ENCODE measurements around the gene KIF17. TPM values are rescaled to one million over a fixed set of nuclear protein-coding genes. Genes with fewer than 3 reads are reported as not detected.
"Not testable (repeated sequence)": the region's sequence is repeated elsewhere in the genome, so short reads cannot be mapped to it uniquely, and the experiment has no call there.

Gene KIF17
- total RNA-seq, 1 donor from 2014 or later = 4.4 TPM

DNA sequence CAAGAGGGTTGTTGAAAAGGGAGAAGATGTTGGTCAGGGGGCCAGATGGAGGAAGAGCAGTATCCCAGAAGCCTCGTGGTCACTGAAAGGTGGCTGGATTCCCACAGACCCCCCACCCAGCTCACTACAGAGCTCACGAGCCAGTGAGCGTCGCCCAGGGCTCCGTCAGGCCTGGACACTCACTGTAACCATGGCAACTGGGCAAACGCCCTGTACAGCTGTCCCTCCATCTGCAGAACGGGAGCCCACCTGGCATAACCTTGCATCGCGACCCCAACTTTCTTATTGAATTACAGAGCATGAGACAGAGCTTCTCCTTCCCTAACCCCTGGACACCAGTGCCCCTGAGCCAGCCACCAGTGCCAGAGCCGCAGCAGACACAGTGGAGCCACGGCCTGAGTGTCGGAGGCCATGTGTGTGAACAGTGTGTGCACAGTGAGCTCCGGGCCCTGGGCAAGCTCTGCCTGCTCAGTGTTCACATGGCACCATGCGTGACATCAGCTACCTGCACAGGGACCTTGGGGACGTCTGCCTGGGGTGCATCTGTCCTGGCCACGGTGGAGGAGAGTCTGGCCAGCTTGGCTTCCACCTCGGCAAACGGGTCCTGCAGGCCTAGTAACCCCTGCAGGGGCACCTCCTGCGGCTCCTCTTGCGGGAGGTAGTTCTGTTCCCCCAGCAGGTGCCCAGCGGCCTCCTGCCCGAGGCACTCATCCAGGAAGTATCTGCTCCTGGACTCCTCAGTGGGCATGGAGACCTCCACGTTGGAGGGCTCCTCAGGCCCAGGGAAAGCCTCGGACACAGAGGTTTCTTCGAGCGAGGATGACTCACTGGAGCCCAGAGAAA lies 30.7 kb downstream of the KIF17 start:
- DNase-seq = no peak

DNA sequence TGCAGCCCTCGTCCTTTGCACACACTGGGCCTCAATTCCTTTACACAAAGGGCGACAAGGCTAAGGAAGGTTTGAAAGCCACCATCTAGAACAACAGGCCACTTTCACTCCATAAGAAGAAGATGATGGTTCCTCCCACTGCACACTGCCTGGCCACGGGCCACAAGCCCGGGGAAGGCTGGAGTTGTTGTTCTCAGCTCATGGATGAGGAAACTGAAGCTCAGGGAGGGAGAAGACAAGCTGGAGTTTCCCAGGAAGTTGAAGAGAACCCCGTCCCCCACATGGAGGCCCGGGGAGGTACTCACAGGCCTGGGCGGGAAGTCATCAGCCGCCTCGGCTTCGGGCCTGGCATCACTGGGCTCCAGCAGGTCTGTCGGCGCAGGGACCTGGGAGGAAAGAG lies 32.1 kb downstream of the KIF17 start:
- peak; percentile 23 for DNase-seq

DNA sequence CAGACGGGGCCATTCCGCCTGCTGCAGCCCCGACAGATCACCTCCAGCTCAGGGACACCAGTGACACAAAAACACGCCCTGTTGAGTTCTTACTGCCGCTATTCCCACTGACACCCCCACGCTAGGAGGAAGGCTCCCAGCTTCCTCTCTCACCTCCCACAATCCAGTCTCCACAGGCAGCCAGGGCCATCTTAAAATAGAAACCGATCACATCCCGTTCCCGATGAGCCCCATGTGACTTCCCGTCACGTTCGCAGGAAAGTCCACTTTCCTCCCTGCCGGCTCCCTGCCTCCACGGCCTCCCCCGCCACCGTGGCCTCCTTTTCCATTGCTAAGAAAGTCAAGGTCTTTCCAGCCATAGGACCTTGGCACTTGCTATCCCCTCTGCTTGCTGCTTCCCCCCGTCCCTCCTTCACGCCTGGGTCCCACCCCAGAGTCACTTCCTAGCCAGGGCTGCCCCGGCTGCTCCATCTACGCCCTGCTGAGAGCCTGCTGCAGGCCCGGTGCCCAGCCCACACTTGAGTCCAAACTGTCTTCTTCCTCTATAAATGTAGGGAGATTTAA lies 32.6 kb downstream of the KIF17 start:
- DNase-seq = peak; percentile 66

DNA sequence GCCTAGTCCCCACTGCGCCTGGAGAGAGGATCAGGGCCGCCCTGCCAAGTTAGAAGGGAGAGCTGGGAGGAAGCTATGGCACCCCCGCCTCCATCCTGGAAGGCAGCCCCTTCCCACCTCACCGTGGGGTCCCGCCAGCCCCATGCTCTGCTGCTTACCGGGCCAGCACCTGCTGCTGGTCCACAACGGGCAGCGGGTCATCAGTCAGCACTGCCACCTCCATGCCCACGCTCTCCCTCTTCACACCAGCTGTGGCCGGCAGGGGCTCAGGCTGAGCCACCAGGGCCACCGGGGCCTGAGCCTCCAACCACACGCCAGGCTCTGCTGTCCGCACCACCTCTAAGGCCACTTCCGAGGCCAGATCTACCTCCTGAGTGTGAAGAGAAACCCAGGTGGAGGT lies 33.2 kb downstream of the KIF17 start:
- no peak for DNase-seq

DNA sequence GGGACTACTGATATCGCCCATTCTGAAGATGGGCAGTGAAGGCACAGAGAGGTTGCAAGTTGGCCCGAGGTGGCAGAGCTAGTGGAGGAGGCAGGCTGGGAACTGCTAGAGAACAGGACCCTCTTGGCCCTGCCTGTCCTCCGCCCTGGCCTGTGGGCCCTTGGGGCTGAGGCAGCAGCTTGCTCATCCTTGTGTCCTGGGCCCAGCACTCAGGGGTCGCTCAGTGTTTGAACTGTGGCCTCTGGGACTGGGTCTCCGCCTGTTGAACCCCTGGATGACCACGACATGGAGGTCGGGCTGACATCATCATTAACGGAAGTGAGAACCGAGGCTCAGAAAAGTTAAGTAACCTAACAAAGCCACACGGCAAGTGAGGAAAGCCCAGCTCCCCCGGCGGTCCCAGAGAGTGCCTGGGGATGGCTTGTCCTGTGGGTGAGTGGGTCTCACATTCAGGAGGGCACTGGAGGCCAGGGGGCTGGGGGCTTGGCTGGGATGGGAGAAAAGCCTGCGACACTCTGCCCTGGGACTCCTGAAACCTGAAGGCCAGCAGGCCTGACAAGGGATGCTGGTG lies 33.7 kb downstream of the KIF17 start:
- no peak for DNase-seq

DNA sequence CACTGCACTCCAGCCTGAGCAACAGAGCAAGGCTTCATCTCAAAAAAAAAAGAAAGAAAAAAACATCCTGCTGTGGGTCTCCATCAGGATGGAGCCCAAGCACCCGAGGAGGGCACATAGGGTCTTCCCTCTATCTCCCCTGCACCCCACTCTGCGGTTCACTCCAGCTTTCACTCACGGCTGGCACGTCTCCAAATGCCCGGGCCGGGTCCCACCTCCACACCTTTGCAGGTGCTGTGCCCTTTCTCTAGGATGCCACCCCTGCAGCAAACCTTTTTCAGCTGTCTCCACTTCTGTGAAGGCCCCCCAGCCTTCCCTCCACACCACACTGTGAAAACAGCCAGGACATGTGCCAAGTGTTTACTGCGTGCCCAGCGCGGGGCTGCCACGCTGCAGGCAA lies 34.2 kb downstream of the KIF17 start:
- no peak for DNase-seq

DNA sequence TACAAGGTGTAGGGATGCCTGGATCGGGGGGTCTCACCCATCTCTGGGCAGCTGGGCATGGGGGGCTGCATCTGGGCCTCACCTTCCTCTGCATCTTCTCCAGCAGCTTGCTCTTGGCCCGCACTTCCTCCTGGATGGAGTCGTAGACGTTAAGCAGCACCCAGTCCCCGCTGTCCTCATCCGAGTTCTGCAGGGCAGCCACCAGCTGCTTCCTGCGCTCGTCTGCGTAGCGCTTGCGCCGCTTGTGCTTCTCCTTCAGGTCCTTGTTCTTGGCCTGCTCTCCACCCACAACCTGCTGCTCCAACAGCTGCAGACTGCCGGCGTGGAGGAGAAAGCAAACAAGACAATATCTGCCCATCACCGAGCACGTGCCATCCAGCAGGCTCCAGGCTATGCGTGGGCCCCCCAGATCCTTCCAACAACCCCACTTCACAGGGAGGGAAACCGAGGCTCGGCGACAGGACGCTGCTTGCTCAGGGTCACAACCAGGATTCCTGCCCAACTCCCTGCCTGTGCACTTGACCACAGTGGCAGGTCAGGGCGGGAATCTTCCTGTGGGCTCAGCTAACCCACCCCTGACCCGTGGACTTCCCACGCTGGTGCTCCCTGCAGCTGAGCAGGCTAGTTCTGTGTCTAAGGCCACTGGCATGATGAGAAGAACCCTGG lies 35.1 kb downstream of the KIF17 start:
- DNase-seq = no peak

DNA sequence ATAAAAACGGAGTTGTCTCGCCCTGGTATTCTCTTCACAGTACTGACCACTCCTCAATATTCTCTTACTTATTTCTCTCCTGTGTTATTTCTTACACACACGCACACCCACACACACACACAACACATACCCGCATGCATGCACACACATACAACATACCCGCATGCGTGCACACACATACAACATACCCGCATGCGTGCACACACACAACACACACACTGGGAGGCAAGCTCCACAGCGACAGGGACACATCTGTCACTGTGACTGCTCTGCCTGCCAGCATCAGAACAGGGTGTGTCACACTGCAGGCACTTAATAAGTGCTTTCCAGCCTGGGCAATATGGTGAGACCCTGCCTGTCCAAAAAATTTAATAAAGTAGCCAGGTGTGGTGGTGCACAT lies 35.8 kb downstream of the KIF17 start:
- DNase-seq = no peak

DNA sequence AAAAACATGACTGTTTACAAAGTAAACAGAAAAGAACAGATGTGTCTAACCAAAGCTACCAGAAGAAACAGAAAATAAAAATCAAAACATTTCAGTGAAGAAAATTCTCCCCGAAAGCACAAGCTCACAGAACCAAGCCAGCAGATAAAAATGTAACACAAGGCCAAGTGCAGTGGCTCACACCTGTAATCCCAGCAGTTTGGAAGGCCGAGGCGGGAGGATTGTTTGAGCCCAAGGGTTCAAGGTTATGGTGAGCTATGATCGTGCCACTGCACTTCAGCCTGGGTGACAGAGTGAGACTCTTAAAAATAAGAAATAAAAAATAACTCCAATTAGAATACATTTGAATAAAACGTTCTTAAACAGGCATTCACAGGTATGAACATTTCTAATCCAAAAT lies 37.5 kb downstream of the KIF17 start:
- no peak for DNase-seq

DNA sequence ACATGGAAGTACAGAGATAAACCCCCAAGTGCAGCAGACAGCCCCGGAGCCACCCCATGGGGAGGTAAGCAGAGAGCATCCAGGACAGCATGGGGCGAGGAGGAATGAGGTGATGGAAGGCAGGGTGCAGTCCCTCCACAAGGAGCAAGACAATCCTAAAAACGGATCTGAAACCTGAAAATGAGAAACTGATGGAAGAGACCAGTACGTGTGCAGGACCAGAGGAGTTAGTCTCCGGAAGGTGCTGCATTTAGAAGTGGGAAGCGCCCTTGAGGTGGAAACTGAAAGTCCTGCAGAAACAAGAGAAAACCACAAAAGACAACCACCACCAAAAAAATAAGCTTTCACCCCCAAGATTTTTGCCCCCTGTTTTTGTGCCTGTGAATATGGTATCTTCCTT lies 39.2 kb downstream of the KIF17 start:
- DNase-seq = no peak

DNA sequence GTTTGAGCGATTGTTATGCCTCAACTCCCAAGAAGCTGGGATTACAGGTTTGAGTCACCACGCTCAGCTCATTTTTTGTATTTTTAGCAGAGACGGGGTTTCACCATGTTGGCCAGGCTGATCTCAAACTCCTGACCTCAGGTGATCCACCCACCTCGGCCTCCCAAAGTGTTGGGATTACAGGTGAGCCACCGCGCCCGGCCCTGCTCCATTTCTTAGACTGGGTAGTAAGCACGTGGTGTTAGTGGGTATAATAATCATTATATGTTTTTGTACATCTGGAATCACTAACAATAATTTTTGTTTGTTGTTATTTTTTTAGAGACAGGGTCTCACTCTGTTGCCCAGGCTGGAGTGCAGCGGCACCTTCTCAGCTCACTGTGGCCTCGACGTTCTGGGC lies 44.2 kb downstream of the KIF17 start:
- not testable (repeated sequence) for DNase-seq

DNA sequence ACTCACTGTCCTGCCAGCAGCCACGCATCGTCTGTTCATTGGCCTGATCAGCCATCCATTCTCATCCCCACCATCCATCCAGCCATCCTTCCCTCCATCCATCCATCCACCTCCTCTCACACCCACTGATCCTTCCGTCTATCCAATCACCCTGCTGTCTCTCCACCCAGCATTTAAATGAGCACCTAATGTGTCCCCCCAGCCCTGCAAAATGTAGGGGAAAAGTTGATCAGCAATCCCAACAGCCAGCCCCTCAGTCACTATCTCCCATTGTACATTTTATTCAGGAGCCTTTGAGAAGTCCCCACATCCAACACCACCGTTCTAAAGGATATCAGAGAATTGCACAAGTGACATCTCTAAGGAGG lies 45.6 kb downstream of the KIF17 start:
- no peak for DNase-seq

DNA sequence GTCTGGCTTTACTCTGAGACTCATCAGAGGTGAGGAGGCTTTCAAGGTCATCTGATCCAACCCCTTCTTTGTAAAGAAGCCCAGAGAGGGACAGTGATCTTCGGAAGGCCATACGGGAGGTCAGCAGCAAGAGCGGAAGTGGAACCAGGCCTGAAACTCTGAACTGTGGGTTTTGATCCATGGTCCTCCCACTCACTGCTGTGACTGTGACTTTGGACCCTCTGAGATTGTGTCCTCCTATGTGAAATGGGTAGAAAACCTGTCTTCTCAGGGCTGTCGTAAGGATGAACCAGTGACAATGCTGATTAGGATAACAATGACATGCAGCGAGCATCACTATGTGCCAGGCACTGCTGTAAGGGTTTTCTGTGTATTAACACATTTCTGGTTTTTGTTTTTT lies 46.9 kb downstream of the KIF17 start:
- DNase-seq = no peak

DNA sequence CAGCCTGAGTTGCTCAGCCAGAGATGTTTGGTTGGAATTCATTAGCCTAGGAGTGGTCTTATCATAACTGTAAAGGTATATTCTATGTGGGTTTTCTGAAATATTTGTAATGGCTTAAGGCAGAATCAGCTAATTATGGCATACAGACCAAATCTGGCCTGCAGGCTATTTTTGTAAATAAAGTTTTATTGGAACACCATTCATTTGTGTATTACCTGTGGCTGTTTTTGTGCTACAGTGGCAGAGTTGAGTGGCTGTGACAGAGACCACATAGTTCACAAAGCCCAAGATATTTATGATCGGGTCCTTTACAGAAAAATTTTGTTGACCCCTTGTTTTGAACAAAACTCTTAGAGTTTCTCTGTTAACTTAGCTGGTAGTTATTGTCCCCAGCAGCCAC lies 49.2 kb downstream of the KIF17 start:
- no peak for DNase-seq

DNA sequence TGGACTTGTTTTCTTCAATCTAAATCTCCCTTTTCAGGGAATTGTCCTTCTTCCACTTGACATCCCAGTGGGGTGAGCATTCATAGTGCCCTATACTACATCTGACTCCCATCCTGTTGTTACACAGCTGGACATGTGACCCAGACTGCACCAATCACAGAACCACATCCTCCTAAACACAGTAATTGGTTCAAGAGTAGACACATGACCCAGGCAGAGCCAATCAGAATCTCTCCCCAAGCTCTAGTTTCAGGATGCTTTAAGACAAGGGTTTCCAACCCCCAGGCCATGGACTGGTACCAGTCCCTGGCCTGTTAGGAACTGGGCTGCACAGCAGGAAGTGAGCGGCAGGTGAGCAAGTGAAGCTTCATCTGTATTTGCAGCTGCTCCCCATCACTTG lies 51.0 kb downstream of the KIF17 start:
- no peak for DNase-seq

DNA sequence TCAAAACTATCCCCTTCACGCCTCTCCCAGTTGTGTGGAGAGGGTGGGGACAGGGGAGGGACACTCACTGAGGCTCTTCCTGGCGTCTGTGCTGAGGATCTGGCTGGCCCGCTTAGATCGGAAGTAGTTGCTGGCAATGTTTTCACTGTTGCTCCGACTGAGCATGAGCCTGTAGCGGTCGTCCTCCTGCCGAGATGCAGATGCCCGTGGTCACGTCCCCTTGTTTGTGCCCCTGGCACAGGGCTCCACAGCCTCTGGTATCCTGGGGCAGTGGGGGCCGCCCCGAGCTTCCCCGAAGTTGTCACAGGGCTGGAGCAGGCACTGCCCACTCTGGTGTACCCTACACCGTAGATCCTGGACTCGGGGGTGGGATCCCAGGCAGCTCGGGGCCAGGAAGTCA lies 51.7 kb downstream of the KIF17 start:
- DNase-seq = no peak

DNA sequence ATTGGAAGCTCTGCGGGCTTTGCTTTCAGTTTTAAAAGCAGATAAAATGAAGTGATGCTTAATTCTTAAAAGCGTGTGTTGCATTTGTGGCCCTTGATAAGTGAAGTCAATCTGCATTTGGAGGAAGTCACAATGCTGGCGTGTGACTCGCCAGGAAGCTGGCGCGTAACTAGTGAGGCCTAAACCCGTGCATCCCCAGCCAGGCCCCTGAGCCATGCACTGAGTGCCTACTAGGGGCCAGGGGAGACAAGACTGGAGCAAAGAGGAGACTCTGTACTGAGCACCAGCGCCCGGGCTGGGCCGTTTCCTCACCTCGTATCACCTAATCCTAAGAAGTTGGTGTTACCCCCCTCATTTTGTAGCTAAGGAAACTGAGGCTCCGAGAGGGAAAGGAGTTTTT lies 52.1 kb downstream of the KIF17 start:
- no peak for DNase-seq

DNA sequence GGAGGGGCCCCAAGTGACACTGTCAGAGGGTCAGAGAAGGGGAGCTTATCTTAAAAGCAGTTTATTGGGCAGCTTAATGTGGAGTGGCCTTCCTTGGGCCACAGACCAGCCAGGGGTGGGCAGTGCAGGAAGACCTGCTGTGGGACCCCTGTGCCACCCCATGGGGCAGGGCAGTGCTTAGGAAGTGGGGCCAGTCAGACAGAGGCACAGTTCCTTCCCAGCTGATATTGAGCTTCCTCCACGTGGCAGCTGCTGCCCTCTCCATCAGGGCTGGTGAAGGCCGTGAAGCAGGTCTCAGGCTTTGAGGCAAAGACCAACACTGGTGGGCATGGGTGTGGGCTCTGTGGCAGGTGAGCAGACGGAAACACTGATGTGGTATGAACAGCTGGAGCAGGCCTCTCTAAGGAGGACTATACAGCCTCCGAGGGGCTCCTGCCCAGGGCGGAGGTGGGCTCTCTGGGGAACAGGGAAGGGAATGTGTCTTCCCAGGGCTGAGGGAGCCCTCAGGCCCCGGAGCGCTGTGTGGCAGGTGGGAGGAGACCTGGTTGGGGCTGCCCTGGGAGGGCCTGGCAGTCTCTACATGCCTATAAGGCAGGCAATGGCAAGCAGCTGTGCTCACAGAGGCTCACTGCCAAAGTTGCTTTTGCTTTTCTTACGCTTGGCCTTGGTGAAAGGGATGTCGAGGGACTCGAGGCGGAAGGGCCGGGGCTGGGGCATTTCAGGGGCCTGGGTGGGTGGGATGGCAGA lies 53.7 kb downstream of the KIF17 start:
- DNase-seq = no peak

DNA sequence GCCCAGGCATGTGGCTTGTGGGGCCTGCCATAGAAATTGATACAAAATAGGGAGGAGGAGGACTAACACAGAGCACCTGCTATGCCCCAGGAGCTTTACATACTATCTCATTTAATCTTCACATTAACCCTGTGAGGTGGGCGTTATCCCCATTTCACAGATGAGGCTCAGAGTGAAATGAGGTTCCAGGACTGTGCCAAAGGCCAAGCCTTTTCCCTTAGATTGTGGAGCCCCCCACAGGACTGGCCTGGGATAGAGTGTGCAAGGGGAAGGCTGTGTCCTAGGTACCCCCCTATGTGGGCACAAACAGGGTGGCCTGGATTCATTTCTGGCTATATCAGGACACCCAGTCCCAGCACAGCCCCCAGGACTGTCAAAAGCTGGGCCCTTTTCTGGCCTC lies 54.4 kb downstream of the KIF17 start:
- no peak for DNase-seq

DNA sequence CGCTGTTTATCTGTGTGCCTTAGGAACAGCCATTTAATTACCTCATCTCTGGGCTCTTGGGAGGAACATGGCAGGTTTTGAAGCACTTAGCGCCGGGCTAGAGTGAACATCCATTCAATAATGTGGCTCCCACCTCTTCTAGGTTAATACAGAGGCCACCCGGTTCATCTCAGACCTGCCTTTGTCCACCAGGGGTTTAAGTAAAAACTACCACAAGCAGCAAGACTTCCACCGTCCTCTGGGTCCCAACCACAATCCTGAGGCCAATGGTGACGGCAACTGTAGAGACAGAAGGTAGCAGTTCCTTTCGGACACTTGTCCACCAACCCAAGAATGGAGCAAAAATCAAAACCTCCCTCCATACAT lies 55.7 kb downstream of the KIF17 start:
- DNase-seq = no peak

DNA sequence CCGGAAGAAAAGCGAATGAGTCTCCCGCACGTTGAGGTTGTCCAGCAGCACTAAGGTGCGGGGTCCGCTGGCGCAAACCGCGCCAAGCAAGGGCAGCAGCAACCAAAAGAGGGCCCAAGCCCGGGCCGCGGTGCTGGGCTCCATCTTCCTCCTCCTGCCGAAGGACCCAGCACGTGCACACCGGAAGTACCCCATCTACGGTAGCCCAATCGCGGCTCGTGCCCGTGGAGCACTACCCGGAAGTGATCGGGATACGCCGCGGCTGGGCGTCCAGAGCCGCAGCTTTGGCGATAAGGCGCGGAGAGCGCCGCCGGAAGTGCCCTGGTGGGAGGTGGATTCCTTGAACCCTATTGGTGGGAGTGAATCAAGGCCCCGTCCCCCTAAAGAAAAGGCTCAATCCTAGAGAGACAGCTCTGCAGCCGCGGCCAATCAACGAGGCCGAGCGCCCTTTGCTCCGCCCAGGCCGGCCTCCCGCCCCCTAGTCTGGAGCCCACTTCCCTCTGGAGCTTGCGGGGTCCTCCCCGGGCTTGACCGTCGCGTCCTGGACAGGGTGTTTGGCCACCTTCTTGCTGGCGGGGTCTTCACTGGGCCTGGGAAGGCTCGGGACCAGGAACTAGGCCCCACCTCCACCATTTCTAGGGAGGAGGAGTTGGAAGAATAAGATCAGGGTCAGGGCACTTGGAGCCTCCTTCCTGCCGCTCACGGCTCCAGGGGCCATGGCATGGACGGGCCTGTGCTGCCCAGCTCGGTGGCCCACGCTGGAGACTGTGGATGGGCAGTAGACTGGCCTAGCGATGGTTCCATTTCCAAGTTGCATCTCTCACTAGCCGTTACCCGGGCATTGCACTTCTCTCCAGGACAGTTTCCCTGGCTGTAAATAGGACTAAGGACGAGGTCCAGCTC lies 56.3 kb downstream of the KIF17 start, which contains the start of gene DDOST:
Gene DDOST (minus strand): TSS at position 163 of the 903 bp plus-strand sequence. CDS start 19 bp downstream, at position 144.
- peak; percentile 98 for DNase-seq

DNA sequence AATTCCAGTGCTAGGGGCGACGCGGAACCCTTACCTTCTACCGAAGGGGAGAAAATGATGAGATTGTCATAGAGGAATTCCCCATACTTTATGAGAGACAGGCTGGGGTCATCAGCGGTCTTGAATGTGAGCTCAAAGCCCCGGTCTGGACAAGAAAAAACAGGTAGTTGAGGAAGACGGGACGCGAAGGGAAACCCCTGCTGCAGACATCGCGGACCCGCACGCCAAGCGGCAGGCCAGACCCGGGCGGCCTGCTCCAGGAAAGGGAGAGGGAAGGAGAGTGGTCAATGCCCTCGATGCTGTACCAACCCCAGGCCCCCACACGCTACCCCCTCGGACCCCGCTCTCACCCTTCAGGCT lies 57.0 kb downstream of the KIF17 start:
- DNase-seq = no peak

Data from occipital lobe (tissue), 2 donors.